Measurements from ENCODE around the gene NUB1. TPM values are rescaled to one million over a fixed set of nuclear protein-coding genes. Genes with fewer than 3 reads are reported as not detected.

NUB1 gene
- polyA plus RNA-seq, 1 of the 3 experiments (the other 2 are of a cell fraction), result 54.0 TPM

DNA sequence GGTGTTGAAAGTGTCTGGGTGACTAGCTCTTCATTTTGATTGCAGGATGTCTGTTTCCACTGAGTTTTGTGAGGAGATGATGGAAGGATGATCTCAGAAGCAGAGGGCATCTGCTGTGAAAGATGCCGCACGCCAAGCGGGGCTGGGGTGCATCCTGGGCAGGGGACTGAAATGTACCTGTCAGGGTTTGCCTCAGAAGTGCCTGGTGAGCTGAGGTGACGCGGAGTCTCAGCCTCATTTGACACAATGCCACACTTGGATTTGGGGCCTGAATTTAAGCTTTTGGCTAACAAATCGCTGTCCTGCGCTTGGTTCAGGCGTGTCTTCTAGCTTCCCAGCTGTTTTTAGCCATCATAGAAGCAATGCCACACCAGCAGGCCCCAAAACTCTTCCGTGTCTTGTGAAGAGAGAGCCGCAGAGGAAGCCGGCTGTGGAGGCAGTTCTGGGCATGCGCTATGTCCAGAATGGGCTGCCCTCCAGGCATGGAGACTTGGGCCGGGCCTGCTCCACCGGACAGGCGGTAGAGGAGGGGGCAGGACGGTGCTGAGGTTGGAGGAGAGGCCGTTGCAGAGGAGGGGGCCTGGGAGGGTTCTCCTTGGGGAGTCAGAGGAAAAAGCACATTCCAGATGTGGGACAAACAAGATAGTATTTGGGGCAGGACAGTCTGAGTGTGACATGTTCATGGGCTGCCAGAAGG, 37.0 kb downstream of the NUB1 start:
- ChIA-PET CTCF (interaction anchor here (0.5 to 1.9 kb wide), 7 partner anchors 10 to 381 kb away, joined by 3 to 6 read pairs (median 3); partner anchors contain the start of gene WDR86), POLR2A (no interaction called here)
- H3K79me2 ChIP-seq (ENCODE audit: insufficient read depth), result no peaks in the 10 kb centered on the region
- H3F3A ChIP-seq (replicated peaks; ENCODE audit: insufficient read depth), result peaks cover 4% of the 10 kb centered on the region
- H3K4me2 ChIP-seq, result no peak overlapping the region
- peaks cover 20 to 55% of the 10 kb centered on the region in 2 experiments for H3K36me3 ChIP-seq (replicated peaks in 1 of 2; ENCODE audit: control insufficient read depth in 1 of 2, insufficient read depth in 2 of 2, low read length in 1 of 2)
- 91% methylated on average over 17 of the region's 17 CpGs for WGBS (ENCODE audit: low lambda C conversion rate)
- H3K9me2 ChIP-seq, result no peaks in the 10 kb centered on the region
- H3K9ac ChIP-seq, result no peak overlapping the region
- H2AFZ ChIP-seq (ENCODE audit: low read depth), result no peak overlapping the region
- TF ChIP-seq MXI1 (IDR thresholded peaks at IDR 0.05; ENCODE audit: low read depth, low read length) (no peak), FOXM1 (IDR thresholded peaks at IDR 0.05; ENCODE audit: low read depth) (no peak), RAD21 (IDR thresholded peaks at IDR 0.05; ENCODE audit: low read length) (no peak), RFX5 (IDR thresholded peaks at IDR 0.05; ENCODE audit: low read length) (no peak)
- TF ChIP-seq, protein P1, sequence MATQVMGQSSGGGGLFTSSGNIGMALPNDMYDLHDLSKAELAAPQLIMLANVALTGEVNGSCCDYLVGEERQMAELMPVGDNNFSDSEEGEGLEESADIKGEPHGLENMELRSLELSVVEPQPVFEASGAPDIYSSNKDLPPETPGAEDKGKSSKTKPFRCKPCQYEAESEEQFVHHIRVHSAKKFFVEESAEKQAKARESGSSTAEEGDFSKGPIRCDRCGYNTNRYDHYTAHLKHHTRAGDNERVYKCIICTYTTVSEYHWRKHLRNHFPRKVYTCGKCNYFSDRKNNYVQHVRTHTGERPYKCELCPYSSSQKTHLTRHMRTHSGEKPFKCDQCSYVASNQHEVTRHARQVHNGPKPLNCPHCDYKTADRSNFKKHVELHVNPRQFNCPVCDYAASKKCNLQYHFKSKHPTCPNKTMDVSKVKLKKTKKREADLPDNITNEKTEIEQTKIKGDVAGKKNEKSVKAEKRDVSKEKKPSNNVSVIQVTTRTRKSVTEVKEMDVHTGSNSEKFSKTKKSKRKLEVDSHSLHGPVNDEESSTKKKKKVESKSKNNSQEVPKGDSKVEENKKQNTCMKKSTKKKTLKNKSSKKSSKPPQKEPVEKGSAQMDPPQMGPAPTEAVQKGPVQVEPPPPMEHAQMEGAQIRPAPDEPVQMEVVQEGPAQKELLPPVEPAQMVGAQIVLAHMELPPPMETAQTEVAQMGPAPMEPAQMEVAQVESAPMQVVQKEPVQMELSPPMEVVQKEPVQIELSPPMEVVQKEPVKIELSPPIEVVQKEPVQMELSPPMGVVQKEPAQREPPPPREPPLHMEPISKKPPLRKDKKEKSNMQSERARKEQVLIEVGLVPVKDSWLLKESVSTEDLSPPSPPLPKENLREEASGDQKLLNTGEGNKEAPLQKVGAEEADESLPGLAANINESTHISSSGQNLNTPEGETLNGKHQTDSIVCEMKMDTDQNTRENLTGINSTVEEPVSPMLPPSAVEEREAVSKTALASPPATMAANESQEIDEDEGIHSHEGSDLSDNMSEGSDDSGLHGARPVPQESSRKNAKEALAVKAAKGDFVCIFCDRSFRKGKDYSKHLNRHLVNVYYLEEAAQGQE (IDR thresholded peaks at IDR 0.05; ENCODE audit: low read depth, low read length), result no peak
- no peaks in the 10 kb centered on the region for H3K27me3 ChIP-seq (ENCODE audit: insufficient read depth)
- no peak for DNase-seq
- peaks cover 0 to 6% of the 10 kb centered on the region in 2 experiments; a peak in 1 of 4 replicates for H3K4me1 ChIP-seq (ENCODE audit: control insufficient read depth in 1 of 2, insufficient read depth in 2 of 2, low read depth in 1 of 2, low read length in 1 of 2)
- no peaks in the 10 kb centered on the region for H4K20me1 ChIP-seq (ENCODE audit: insufficient read depth)
- H3K9me3 ChIP-seq, result no peaks in the 10 kb centered on the region
- no peak overlapping the region; a peak in 1 of 4 replicates for H3K27ac ChIP-seq (ENCODE audit: low read depth in 2 of 2, low read length in 1 of 2)
- no peak overlapping the region for H3K4me3 ChIP-seq (ENCODE audit: low read depth in 2 of 2, low read length in 1 of 2)

DNA sequence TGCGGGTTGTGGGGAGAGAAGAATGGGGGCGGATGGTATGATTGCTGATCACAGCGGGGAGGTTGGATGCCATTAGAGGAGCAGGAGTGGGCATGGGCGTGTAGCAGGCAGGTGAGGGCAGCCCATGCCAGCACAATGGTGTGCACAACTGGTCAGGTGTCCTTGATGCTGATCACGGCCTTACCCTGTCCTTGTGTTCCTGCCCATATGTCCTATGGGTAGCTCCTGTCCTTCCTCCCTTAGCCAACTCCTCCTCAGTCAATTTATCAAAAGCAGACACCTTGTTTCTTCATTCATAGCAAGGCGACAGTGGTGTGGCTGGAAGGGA, 37.5 kb downstream of the NUB1 start:
- Histone ChIP-seq H3K9ac (no peak overlapping the region), H3K4me1 (ENCODE audit: control insufficient read depth in 1 of 2, insufficient read depth in 2 of 2, low read depth in 1 of 2, low read length in 1 of 2) (peaks cover 0 to 1% of the 10 kb centered on the region in 2 experiments; a peak in 1 of 4 replicates), H3F3A (replicated peaks; ENCODE audit: insufficient read depth) (peaks cover 4% of the 10 kb centered on the region), H3K36me3 (replicated peaks in 1 of 2; ENCODE audit: control insufficient read depth in 1 of 2, insufficient read depth in 2 of 2, low read length in 1 of 2) (peaks cover 15 to 49% of the 10 kb centered on the region in 2 experiments), H3K27ac (ENCODE audit: low read depth in 2 of 2, low read length in 1 of 2) (no peak overlapping the region; a peak in 1 of 4 replicates), H2AFZ (ENCODE audit: low read depth) (no peak overlapping the region), H4K20me1 (ENCODE audit: insufficient read depth) (no peaks in the 10 kb centered on the region), H3K4me2 (no peak overlapping the region), H3K4me3 (ENCODE audit: low read depth in 2 of 2, low read length in 1 of 2) (no peak overlapping the region), H3K9me2 (no peaks in the 10 kb centered on the region), H3K9me3 (no peaks in the 10 kb centered on the region), H3K79me2 (ENCODE audit: insufficient read depth) (no peaks in the 10 kb centered on the region), H3K27me3 (ENCODE audit: insufficient read depth) (no peaks in the 10 kb centered on the region)
- ChIA-PET POLR2A (no interaction called here), CTCF (interaction anchor here (0.5 to 1.9 kb wide), 6 partner anchors 11 to 381 kb away, joined by 3 to 6 read pairs (median 4); no protein-coding TSS in a partner anchor)
- TF ChIP-seq RXRA (IDR thresholded peaks at IDR 0.05; ENCODE audit: borderline replicate concordance, low read depth) (no peak), FOXJ3 (CRISPR knock-in tag; IDR thresholded peaks at IDR 0.05) (no peak), YY1 (IDR thresholded peaks at IDR 0.05; ENCODE audit: low read depth) (no peak)
- TF ChIP-seq, protein P2, sequence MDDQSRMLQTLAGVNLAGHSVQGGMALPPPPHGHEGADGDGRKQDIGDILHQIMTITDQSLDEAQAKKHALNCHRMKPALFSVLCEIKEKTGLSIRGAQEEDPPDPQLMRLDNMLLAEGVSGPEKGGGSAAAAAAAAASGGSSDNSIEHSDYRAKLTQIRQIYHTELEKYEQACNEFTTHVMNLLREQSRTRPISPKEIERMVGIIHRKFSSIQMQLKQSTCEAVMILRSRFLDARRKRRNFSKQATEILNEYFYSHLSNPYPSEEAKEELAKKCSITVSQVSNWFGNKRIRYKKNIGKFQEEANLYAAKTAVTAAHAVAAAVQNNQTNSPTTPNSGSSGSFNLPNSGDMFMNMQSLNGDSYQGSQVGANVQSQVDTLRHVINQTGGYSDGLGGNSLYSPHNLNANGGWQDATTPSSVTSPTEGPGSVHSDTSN (IDR thresholded peaks at IDR 0.05), result no peak
- WGBS (ENCODE audit: low lambda C conversion rate), result 96% methylated on average over 6 of the region's 6 CpGs
- DNase-seq, result no peak

All from SK-N-SH (cell line).